ENCODE measurements around the gene SEC22A.

The SEC22A gene

GRCh38 chr3:123201557-123202427, at the start of gene SEC22A:
SEC22A (plus strand) TSS chr3:123201943; CDS start chr3:123209218, 7,275 bp downstream.
- peak; percentile 88 to 95 for DNase-seq

- DNase-seq, result no peak
These were observed 49.1 kb upstream of the SEC22A start for GRCh38 chr3:123152687-123153086.

- no peak for DNase-seq
These were observed 48.4 kb upstream of the SEC22A start for GRCh38 chr3:123153125-123154019.

GRCh38 chr3:123154020-123154985, 47.4 kb upstream of the SEC22A start:
- no peak for DNase-seq

- DNase-seq, result no peak
These were observed 46.2 kb upstream of the SEC22A start for GRCh38 chr3:123155471-123156011.

- no peak for DNase-seq
These were observed 45.3 kb upstream of the SEC22A start for GRCh38 chr3:123156276-123156995.

GRCh38 chr3:123157209-123157597, 44.5 kb upstream of the SEC22A start:
- no peak for DNase-seq

- no peak for DNase-seq
These were observed 44.0 kb upstream of the SEC22A start for GRCh38 chr3:123157598-123158287.

GRCh38 chr3:123158330-123158729, 43.4 kb upstream of the SEC22A start:
- no peak for DNase-seq

- no peak for DNase-seq
These were observed 42.8 kb upstream of the SEC22A start for GRCh38 chr3:123158899-123159390.

- no peak for DNase-seq
These were observed 41.7 kb upstream of the SEC22A start for GRCh38 chr3:123159926-123160635.

GRCh38 chr3:123161167-123161566, 40.6 kb upstream of the SEC22A start:
- DNase-seq, result no peak

GRCh38 chr3:123163141-123163540, 38.6 kb upstream of the SEC22A start:
- DNase-seq, result no peak

- no peak for DNase-seq
These were observed 36.6 kb upstream of the SEC22A start for GRCh38 chr3:123165163-123165562.

- DNase-seq, result no peak
These were observed 34.1 kb upstream of the SEC22A start for GRCh38 chr3:123167686-123168085.

- DNase-seq, result no peak
These were observed 33.6 kb upstream of the SEC22A start for GRCh38 chr3:123168122-123168521.

- DNase-seq, result no peak
These were observed 33.1 kb upstream of the SEC22A start for GRCh38 chr3:123168605-123169004.

GRCh38 chr3:123169492-123169929, 32.2 kb upstream of the SEC22A start:
- DNase-seq, result no peak

GRCh38 chr3:123169930-123170329, 31.8 kb upstream of the SEC22A start:
- no peak for DNase-seq

- DNase-seq, result no peak
These were observed 21.0 kb upstream of the SEC22A start for GRCh38 chr3:123180791-123181190.
